HG03432 (cell line): ENCODE data around the gene TMEM126A.
"Not testable (repeated sequence)": the region's sequence is repeated elsewhere in the genome, so short reads cannot be mapped to it uniquely, and the experiment has no call there.

Source experiments
- ATAC-seq: cut with Tn5 transposase; IDR thresholded peaks from one replicate; pipeline ENCODE4 v1.9.1; 2021; ENCODE audit warnings: mild to moderate bottlenecking, moderate library complexity; ENCODE audit not compliant: unreplicated experiment

Gene TMEM126A

GRCh38 chr11:85656777-85657176 lies 9.0 kb downstream of the TMEM126A start:
- ATAC-seq: no peak

DNA sequence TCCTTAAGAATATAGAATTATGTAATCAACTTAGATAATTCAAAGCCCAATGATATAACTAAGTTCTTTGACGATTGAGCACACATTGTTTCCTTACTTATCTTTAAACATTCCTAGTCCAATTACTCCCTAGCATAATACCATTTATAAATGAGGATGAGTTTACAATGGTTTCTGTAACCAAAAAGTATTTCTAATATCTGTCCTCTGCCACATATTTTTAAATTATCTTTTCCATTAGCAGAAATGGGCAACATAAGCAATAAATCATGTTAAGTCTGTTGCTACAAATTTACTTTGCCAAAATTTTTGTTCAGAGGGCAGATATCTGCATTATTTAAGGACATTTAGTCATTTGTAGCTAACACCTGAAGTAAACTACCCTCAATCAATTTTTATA lies 10.4 kb downstream of the TMEM126A start:
- no peak for ATAC-seq

GRCh38 chr11:85661972-85662664 lies 14.4 kb downstream of the TMEM126A start:
- no peak for ATAC-seq

DNA sequence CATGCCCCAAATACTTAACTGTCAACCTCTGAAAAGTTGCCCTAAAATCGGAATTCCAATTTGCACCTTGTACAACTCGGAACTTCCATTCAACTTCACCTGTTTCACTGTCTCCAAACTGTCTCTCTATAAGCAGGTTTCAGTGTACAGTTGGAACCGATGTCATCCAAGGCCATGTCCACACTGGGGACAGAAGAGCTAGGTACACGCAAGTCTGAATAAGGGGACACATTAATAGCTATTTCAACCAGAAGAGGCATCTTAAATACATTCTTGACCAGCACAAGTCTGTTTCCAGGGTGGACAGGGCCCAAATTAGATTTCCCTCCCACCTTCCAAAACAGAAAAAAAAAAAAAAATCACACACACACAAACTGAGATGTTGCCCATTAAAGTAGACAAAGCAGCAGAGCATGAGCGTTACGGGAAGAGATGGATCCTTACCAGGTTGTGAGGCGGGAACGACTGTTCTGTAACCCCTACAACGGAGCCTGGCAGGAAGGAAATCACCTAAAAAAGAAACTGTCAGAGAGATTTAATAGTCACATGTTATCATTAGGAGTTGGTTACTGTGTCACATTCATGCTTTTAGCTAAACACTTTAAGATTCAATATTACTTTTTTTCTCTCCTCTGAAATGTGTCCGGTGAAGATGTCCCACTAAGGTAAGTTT lies 15.4 kb downstream of the TMEM126A start:
- ATAC-seq: no peak

- peak; percentile 73 for ATAC-seq
Observed at GRCh38 chr11:85663753-85664614, 16.2 kb downstream of the TMEM126A start.

DNA sequence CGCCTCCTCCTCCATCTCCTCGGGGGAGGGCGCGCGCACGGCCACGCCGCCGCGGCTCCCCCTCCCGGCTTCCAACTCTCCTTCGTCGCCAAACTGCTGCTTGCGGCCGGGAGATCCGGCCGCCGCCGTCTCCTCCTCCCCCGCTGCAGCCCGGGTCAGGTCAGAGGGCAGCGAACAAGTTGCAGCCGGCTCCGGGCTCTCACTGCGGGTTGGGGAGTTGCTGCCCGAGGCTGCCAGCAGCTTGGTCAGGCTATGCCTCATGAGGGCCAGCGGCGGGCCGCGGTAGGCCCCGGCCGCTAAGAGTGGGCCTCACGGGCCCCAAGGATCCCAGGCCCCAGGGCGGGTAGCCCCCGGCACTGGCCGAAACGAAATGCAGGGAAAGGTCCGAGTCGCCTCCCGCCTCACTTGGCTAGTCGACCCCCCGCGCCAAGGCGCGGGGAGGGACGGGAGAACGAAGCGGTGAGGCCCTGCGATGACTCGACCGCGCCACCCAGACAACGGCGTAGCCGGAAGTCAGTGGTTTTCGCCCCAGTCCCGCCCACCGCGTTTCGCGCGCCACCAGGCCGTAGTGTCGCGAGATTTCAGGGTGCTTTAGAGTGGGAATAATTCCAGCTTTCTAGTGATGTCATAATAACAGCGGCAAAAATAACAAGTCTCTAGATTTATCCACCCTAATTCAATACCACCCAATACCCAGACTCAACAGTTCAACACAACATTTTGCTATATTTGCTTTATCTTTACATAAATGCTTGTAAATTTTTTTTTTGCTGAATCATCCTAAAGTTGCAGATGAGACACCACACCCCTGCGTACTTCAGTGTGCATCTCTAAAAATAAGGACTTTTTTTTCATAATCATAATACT lies 17.1 kb downstream of the TMEM126A start, which contains the start of gene CREBZF:
Gene CREBZF, minus strand, starts transcription at position 515 of the 867 bp plus-strand sequence. Its CDS starts 254 bp downstream, at position 261.
- ATAC-seq: peak; percentile 92

- ATAC-seq: no peak
Observed at GRCh38 chr11:85665733-85666132, 18.0 kb downstream of the TMEM126A start.

- ATAC-seq: no peak
Observed at GRCh38 chr11:85666687-85667086, 18.9 kb downstream of the TMEM126A start.

DNA sequence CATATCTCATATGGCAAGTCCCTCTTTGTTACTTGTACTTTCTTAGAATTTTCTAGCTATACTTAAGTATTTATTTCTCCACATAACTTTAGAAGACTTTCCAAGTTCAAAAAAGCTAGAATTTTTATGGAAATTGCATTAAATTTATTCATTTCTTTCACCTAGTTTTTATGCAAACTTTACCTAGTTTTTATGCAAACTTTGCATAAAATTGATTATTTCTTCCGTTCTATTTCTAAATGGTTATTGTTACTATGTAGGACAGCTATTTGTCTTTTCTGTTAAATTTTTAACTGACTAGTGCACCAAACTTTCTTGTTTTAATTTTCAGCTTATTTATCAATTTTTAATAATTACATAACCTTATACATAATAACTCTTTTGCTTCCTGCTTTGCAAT lies 20.4 kb downstream of the TMEM126A start:
- no peak for ATAC-seq

- not testable (repeated sequence) for ATAC-seq
Observed at GRCh38 chr11:85670949-85671663, 23.3 kb downstream of the TMEM126A start.

- ATAC-seq: no peak
Observed at GRCh38 chr11:85672105-85672902, 24.5 kb downstream of the TMEM126A start.

GRCh38 chr11:85673393-85673792 lies 25.6 kb downstream of the TMEM126A start:
- no peak for ATAC-seq

DNA sequence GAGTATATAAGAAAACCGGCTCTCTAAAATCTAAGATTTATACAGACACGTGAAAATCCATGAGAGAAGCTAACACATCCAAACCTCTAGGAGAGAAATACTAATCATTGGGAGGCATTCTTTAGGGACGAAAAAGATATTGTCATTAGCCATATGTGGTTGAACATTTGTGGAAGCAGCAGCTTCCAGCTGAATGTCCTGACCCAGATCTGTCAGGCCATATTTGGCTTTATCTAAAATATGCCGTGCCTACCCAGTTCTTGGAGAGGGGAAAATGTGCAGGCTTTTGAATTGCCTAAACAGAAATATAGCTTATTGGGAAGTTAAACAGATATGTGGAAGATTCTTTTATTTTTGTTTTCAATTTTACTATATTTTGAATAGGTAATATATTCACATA lies 31.8 kb downstream of the TMEM126A start:
- ATAC-seq: no peak

GRCh38 chr11:85680897-85681296 lies 33.1 kb downstream of the TMEM126A start:
- ATAC-seq: no peak

DNA sequence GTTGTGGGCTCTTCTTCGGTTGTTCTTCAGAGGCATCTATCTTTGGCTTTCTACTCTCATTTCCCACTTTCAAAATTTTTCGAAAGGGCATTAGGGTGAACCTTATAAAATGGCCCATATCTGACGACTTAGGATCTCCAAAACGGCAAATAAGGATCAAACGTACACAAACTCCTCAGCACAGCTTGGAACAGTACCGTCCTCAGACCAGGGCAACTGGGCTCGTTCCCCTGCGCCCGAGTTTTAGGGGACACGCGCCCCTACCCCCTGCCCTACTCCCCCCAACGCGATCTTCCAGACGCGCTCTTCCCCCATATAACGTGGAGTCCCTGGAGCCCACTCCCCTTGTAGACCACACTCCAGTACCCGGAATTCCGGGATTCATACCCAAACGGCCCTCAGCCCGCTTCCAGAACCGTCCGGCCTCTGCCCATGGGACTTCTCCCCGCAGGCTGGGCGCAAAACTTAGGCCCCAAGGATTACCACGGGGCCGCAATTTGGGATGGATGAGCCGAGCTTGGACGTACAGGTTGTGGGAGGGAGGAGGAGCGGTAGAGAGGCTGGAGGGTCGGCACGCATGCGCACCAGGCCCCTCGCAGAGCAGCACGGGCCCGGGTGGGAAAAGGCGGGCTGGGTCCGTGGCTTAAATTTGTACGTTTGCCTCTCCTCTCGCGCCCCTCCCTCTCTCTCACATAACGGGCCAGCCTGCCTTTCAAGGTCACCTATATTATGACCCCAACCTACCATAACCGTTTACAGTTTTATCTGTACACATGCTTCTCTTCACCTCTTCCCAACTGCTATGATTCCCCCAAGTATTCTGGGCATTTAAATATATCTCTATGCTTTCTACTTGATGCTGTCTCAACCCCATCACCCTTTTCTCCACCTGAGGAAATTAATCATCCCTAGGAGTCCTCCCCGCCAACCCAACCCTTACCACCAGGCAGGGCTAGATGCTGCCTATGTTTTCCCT lies 34.9 kb downstream of the TMEM126A start:
- peak; percentile 72 for ATAC-seq

DNA sequence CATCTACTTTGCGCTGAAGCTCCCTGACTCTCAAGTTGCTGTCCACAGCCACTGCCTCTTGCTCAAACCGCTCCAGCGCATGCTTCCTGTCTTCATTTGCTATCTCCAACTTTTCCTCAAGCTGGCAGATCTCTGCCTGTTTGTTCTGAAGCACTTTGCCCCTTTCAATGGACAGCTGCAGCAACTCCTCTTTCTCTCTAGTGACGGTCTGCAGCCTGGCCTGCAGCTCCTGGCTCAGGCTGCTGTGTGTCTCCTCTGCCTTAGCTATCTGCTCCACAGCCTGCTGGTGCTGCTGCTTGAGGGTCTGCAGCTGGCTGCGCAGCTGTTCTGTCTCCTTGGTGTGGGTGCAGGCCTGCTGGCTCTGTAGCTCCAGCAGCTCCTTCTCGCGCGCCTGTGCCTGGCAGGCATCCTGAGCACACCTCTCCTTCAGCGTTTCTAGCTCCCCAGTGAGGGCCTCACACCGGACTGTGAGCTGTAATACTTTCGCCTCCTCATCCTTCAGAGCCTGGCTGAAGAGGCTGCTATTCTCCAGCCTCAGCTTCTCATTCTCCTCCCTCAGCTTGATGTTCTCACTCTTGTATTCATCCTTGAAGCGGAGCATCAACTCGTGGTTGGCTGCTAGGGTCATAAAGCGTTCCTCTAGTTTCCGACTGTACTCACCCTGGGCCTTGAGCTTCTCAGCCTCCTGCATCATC lies 37.5 kb downstream of the TMEM126A start:
- no peak for ATAC-seq

DNA sequence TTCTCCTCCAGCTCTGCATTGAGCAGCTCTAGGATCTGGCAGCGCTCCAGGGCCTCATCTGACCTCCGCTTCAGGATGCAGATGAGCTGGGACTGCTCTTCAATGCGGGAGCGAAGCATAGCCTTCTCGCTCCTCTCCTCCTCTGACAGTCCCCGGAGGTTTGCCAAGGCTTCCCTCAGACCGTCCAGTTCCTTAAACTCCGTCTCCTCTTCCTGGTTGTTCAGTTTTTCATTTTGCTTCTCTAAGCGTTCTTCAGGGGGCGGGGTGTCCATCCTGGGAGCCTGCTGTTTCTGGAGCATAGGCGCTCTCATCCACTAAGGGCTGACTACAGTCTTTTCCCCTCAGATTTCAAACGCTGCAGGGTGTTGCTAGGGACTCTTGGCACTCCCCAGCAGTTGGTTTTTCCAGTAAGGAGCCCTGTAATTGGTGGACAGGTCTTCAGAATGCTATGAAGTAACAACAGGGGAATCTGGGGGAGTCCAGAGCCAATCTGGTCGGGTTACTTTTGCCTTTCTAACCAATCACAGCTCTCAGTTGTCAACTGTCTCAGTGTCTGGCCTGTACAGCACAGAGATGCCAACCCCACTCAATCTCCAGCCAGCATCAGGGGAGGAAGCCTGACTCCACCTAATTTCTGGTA lies 38.2 kb downstream of the TMEM126A start, which contains the start of gene CCDC89:
Gene CCDC89, minus strand, starts transcription at position 376 of the 640 bp plus-strand sequence. Its CDS starts 65 bp downstream, at position 311.
- peak; percentile 54 for ATAC-seq
